GM19351 (cell line): ENCODE measurements around the gene ARSB.

Experiments used
- ATAC-seq: cut with Tn5 transposase; IDR thresholded peaks from one replicate; pipeline ENCODE4 v1.9.1; 2021; ENCODE audit warnings: mild to moderate bottlenecking, moderate library complexity; ENCODE audit not compliant: unreplicated experiment

Gene ARSB

GRCh38 chr5:78985116-78985724, at the start of gene ARSB:
TSS of gene ARSB (minus strand) at chr5:78985310. CDS start at chr5:78985248, 62 bp downstream.
- ATAC-seq, result peak; percentile 43

GRCh38 chr5:79032782-79033181, 47.7 kb upstream of the ARSB start:
- no peak for ATAC-seq

- ATAC-seq, result no peak
Observed at GRCh38 chr5:79032031-79032695, 47.1 kb upstream of the ARSB start.

DNA sequence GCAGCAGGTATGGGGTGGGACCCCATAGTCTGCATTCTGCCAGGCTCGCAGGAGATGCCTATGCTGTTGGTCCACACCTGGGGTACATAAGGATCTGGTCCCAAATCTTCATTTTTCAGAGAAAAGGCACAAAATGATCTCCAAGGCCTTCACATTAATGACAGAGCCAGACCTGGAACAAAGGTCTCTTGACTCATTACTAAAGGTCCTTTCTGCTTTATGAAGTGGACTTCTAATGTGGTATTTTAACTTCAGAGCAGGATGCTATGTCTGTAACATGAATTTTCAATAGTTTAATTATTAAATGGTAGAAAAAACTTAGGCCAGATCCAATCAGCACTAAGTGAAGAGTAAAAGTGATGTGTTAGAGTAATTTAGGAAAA, 46.4 kb upstream of the ARSB start:
- ATAC-seq, result no peak

- ATAC-seq, result no peak
Observed at GRCh38 chr5:79030663-79031484, 45.8 kb upstream of the ARSB start.

DNA sequence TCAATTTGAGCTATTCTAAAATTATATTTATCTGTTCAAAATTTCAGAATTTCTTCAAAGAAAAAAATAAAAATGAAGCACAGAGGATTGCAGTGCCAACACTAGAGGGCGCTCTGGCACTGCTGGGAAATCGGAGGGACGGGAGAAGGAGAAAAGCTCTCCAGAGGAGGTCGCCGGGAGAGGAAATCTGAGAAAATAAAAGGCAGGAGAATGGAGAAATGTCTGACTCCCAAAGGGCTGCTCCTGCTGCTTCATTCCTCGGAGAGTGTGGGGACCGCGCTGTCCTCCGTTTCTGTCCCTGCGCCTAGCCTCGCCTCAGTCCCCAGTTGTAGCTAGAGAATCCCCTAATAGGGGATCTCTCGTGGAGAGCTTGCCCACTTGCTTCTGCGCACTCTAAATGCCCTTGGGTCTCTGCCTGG, 40.0 kb upstream of the ARSB start:
- no peak for ATAC-seq

DNA sequence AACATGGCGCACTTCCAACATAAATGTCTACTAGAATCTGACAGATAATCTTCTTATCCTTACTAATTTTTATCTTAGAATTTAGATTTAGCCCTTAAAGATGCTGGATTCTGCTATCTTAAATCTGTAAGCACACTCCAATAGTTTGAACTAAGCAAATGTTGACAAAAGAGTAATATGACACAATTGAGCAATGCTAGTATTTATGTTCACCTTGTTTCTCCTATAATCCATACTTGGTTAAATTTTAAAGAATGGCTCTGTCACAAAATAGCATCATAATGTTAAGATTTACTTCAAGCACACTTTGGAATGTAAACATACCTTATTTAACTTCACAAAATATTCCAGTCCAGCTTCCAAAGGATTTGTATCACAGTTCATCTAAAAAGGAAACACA, 38.8 kb upstream of the ARSB start:
- ATAC-seq, result no peak

DNA sequence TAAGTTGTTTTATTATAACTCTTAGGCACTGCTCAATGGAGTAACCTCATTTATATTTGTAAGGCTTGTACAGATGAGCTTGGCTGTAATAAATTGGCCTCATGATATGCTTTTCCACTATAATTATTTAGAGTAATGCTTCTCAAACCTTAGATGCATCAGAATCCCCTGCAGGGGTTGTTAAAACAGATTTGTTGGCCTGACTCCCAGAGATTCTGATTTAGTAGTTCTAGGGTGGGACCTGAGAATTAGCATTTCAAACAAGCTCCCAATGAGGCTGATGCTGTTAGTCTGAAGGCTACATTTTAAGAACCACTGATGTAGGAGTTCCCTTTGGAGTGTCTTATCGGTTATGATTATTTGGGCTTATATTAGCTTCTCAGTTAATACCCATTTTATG, 38.2 kb upstream of the ARSB start:
- ATAC-seq, result no peak

GRCh38 chr5:79022771-79023170, 37.7 kb upstream of the ARSB start:
- no peak for ATAC-seq

DNA sequence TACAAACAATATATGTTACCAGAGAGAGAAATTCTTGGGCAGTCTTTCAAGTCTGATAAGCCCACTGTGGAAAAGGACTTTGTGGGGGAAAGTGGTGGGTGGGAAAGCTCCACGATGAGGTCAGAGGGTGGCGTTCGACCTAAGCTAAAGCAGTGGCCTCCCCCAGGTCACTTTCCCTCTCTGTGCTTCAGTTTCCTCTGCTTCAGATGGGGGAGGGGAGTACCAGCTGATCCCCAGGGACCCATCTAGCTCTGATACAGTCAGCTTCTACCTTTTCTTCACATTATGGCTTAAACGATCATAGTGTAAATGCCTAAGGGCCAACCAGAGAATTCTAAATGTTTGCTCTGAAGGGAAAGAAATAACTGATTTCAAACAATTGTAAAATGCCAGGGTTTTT, 36.6 kb upstream of the ARSB start:
- ATAC-seq, result no peak

DNA sequence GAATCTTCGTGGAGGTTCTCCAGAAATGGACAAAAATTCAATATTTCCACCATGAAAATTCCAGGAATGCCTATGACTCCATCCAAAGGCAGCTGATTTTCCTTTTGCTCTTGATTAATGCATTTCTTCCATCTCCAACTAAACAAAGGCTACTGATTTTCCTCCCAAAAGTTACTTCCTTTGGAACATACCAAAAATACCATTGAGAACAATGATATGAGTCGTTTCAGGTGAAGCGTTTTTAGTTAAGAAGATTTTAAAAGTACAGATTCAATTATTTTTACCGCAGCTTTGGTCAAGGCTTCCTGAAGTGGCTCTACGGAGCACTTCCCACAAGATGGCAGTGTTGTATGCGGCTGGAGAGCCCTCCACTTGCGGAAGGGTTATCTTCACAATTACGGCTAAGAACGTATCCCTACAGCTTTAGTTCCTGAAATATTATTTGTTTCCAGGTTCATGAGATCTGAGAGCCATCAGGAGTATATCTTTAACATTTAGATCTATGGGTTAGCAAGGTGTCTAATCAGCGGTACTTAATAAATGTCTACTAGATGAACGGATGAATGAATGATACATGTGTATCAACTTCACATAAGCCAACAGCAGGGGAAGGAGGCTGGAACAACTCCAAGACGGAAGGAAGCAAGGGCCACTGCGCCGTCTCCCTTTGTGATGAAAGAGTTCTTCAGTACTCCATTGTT, 35.9 kb upstream of the ARSB start:
- no peak for ATAC-seq

DNA sequence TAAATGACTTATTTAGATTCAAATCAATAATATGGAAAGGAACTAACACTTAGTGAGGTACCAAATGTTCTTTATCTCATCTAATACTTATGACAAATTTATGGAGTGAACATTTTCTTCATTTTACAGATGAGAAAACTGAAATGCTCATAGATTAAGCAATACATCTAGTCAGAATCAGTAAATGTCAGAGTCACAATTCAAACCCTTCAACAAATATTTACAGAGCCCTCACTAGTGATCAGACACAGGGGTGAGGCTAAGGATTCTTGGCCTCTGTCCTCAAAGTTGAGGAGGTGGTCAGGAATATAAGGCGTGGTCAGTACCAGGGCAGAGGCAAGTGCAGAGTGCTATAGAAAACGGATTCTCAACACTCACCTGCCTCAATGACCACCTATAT, 29.5 kb upstream of the ARSB start:
- no peak for ATAC-seq

- no peak for ATAC-seq
Observed at GRCh38 chr5:79011869-79012268, 26.8 kb upstream of the ARSB start.

DNA sequence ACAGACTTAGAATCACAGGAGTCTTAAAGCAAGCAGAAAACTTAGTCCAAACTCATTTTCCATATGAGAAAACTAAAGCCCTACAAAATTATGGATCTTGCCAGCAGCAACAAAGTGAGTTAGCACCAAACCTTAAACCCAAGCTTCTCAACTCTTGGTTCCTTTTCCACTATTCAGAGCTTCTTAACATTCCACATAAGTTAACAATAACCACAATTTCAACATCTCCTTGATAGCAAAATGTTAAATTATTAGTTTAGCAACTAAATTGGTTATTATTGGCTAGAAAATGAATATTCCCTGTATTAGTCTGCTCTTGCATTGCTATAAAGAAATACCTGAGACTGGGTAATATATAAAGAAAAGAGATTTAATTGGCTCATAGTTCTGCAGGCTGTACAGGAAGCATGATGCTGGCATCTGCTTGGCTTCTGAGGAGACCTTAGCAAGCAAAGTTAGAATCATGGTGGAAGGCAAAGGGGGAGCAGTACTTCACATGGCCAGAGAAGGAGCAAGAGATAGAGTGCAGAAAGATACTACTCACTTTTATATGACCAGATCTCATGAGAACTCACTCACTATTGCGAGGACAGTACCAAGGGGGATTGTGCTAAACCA, 26.2 kb upstream of the ARSB start:
- no peak for ATAC-seq

DNA sequence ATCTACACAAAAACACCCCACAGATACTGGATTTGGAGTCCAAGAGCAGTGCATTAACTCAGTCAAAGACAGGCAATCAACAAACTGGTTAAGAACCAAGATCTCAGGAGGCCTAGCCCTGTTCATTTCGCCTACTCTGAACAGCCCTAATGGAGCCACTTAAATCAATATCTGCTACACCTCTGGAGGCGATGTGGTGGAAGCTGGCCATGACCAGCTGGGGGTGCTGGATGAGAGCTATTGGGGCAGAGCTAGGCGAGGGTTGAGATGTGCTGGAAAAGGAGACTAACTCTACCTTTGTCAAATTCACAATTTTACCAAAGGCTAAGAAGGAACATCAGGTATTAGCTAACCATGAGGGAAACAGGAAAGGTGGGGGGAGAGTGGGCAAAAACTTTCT, 23.3 kb upstream of the ARSB start:
- ATAC-seq, result no peak

DNA sequence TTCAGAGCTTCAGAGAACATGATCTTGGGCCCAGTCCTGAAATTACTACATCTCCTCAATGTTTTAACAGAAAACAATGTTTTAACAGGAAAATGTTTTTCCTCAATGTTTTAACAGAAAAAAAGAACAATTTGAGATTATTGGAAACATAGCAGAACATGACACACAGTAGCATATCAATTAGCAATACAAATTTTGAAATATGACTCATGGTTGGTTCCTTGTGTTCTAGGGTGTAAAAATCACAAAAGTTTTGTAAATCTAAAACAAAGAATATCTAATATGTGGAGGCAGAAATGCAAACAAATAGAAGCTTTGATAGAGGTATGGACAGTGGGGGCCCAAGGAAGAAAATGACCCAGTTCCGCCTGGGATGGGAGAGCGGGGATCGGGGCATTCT, 22.8 kb upstream of the ARSB start:
- ATAC-seq, result no peak

DNA sequence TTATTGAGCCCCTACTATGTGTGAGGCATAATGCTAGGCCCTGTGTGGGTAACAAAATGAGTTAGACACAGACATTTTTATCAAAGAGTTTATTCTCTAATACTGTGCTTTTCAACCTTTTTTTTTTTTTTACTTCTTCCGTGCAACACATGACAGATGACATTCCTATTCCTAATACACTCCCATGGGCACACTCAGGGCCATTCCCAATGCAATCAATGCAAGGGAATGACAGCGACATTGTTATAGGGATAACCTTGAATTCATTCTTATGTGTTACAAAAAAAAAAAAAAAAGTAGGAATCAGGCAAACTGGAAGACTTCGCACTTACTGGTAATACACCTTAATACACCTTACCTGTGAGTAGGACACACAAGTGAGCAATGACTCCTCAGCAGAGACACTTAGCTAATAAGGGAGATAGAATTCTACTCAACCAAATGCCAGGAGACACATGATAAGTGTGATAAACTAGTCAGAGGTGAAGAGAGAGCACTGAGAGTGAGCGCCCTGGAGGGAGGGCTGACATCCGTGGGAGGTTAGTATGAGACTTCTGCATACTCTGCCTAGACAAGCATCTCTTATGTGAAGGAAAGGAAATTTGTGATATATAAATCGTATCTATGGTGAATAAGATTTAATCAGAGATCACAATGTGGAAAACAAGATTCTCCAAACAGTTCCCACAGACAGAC, 21.0 kb upstream of the ARSB start:
- no peak for ATAC-seq

- no peak for ATAC-seq
Observed at GRCh38 chr5:79005151-79005550, 20.0 kb upstream of the ARSB start.

GRCh38 chr5:79002374-79002773, 17.3 kb upstream of the ARSB start:
- ATAC-seq, result no peak

DNA sequence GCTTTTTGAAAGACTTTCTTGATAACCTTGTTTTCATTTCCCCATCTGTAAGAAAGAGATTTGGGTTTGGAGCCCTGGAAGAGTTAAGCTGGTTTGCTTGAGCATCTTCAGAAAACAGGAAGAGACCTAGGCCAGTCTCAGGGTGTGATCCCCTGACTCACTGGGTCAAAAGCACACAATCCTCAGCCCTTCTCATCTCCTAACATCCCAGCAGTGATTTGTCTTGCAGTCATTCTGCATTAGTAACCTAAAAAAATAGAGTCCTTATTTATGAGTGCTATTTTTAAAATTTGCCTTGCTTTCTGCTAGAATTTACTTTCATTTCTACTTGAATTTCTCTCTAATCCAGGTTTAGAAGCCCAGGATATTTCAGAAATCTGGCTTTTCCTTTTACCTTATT, 16.4 kb upstream of the ARSB start:
- ATAC-seq, result no peak
